ENCODE measurements around the gene IKBKE. TPM values are rescaled to one million over a fixed set of nuclear protein-coding genes. Genes with fewer than 3 reads are reported as not detected.

Gene IKBKE
- polyA plus RNA-seq, 1 donor (not counting 4 experiments of a cell fraction or from before 2014, with no cell fraction given) = 8.9 TPM

- H2AFZ ChIP-seq (ENCODE audit: control insufficient read depth, low read length) = no peak overlapping the region
- H3K27ac ChIP-seq (ENCODE audit: control insufficient read depth, insufficient read depth, low read length) = no peak overlapping the region
- FAIRE-seq (no peak), DNase-seq (ENCODE audit: low read depth, low spot score) (no peak)
- peaks cover 3 to 4% of the 10 kb centered on the region in 2 experiments for H3K36me3 ChIP-seq (ENCODE audit: control insufficient read depth in 2 of 2, extremely low read depth in 1 of 2, insufficient read depth in 2 of 2, low read length in 2 of 2)
- H3K9me3 ChIP-seq (ENCODE audit: control insufficient read depth, low read depth, low read length) = no peaks in the 10 kb centered on the region
- dilution Hi-C loops (cut with MboI; ENCODE audit: extremely low pct_ligation_motif_present, low sequenced_read_pairs) = no loop called here
- H3K9me1 ChIP-seq (ENCODE audit: control insufficient read depth, extremely low read depth, insufficient read depth, low read length) = no peaks in the 10 kb centered on the region
- H3K9ac ChIP-seq (ENCODE audit: control insufficient read depth, extremely low read depth, insufficient read depth, low read length) = no peak overlapping the region
- no peak for TF ChIP-seq CTCF (optimal IDR thresholded peaks at IDR 0.05 in 1 of 3, IDR thresholded peaks at IDR 0.05 in 1 of 3, conservative IDR thresholded peaks at IDR 0.05 in 1 of 3; ENCODE audit: extremely low read depth in 1 of 3, insufficient read depth in 2 of 3, low read length in 3 of 3)
- no peak for TF ChIP-seq EZH2 (IDR thresholded peaks at IDR 0.05; ENCODE audit: low read length)
- H3K27me3 ChIP-seq (ENCODE audit: control insufficient read depth, extremely low read depth, insufficient read depth, low read length) = no peaks in the 10 kb centered on the region
- no peaks in the 10 kb centered on the region for H3K79me2 ChIP-seq (ENCODE audit: control insufficient read depth, insufficient read depth, low read length)
- peaks cover 27% of the 10 kb centered on the region for H3K4me1 ChIP-seq (ENCODE audit: control insufficient read depth, extremely low read depth, insufficient read depth, low read length)
- no peak overlapping the region for H3K4me3 ChIP-seq (ENCODE audit: control insufficient read depth in 2 of 3, extremely low read depth in 1 of 3, insufficient read depth in 2 of 3, low read depth in 1 of 3, low read length in 3 of 3)
- no peaks in the 10 kb centered on the region for H4K20me1 ChIP-seq (ENCODE audit: control insufficient read depth, extremely low read depth, insufficient read depth, low read length)
- H3K4me2 ChIP-seq (ENCODE audit: control insufficient read depth, extremely low read depth, insufficient read depth, low read depth, low read length) = no peak overlapping the region
Observed at GRCh38 chr1:206501881-206502280, 31.6 kb downstream of the IKBKE start.

GRCh38 chr1:206502403-206502802 lies 32.1 kb downstream of the IKBKE start:
- dilution Hi-C loops (cut with MboI; ENCODE audit: extremely low pct_ligation_motif_present, low sequenced_read_pairs) = no loop called here
- peaks cover 27% of the 10 kb centered on the region for H3K4me1 ChIP-seq (ENCODE audit: control insufficient read depth, extremely low read depth, insufficient read depth, low read length)
- no peaks in the 10 kb centered on the region for H3K27me3 ChIP-seq (ENCODE audit: control insufficient read depth, extremely low read depth, insufficient read depth, low read length)
- no peaks in the 10 kb centered on the region for H3K79me2 ChIP-seq (ENCODE audit: control insufficient read depth, insufficient read depth, low read length)
- H3K4me3 ChIP-seq (ENCODE audit: control insufficient read depth in 2 of 3, extremely low read depth in 1 of 3, insufficient read depth in 2 of 3, low read depth in 1 of 3, low read length in 3 of 3) = no peak overlapping the region
- no peak overlapping the region for H3K4me2 ChIP-seq (ENCODE audit: control insufficient read depth, extremely low read depth, insufficient read depth, low read depth, low read length)
- H2AFZ ChIP-seq (ENCODE audit: control insufficient read depth, low read length) = no peak overlapping the region
- no peaks in the 10 kb centered on the region for H3K9me3 ChIP-seq (ENCODE audit: control insufficient read depth, low read depth, low read length)
- DNase-seq (ENCODE audit: low read depth, low spot score) (no peak), FAIRE-seq (no peak)
- TF ChIP-seq CTCF (optimal IDR thresholded peaks at IDR 0.05 in 1 of 3, IDR thresholded peaks at IDR 0.05 in 1 of 3, conservative IDR thresholded peaks at IDR 0.05 in 1 of 3; ENCODE audit: extremely low read depth in 1 of 3, insufficient read depth in 2 of 3, low read length in 3 of 3) (no peak), EZH2 (IDR thresholded peaks at IDR 0.05; ENCODE audit: low read length) (no peak)
- no peak overlapping the region for H3K27ac ChIP-seq (ENCODE audit: control insufficient read depth, insufficient read depth, low read length)
- H3K36me3 ChIP-seq (ENCODE audit: control insufficient read depth in 2 of 2, extremely low read depth in 1 of 2, insufficient read depth in 2 of 2, low read length in 2 of 2) = peaks cover 2% of the 10 kb centered on the region in 2 experiments
- no peaks in the 10 kb centered on the region for H4K20me1 ChIP-seq (ENCODE audit: control insufficient read depth, extremely low read depth, insufficient read depth, low read length)
- no peak overlapping the region for H3K9ac ChIP-seq (ENCODE audit: control insufficient read depth, extremely low read depth, insufficient read depth, low read length)
- no peaks in the 10 kb centered on the region for H3K9me1 ChIP-seq (ENCODE audit: control insufficient read depth, extremely low read depth, insufficient read depth, low read length)

Data from keratinocyte (primary cell).